ENCODE results near the gene SYPL1.
A peak's percentile ranks its signal among the peaks of the same experiment; 100 is the strongest.

The SYPL1 gene

GRCh38 chr7:106064316-106064715 is 47.8 kb downstream of the SYPL1 start:
- no peak for DNase-seq
- Mint-ChIP-seq H3K27ac (no peak overlapping the region), H3K27me3 (no peaks in the 10 kb centered on the region), H3K36me3 (ENCODE audit: insufficient read depth) (peaks cover 2% of the 10 kb centered on the region), H3K4me3 (no peak overlapping the region), H3K4me1 (ENCODE audit: low read depth in 2 of 2) (peaks cover 6 to 9% of the 10 kb centered on the region in 2 donors), H3K9me3 (no peaks in the 10 kb centered on the region)
- no peak for ATAC-seq (replicated peaks)

GRCh38 chr7:106063692-106064091 is 48.4 kb downstream of the SYPL1 start:
- ATAC-seq (replicated peaks) (no peak), DNase-seq (no peak)
- Mint-ChIP-seq H3K4me1 (ENCODE audit: low read depth in 2 of 2) (peaks cover 4 to 11% of the 10 kb centered on the region in 2 donors), H3K9me3 (no peaks in the 10 kb centered on the region), H3K4me3 (no peak overlapping the region), H3K36me3 (ENCODE audit: insufficient read depth) (no peaks in the 10 kb centered on the region), H3K27me3 (no peaks in the 10 kb centered on the region), H3K27ac (no peak overlapping the region)

DNA sequence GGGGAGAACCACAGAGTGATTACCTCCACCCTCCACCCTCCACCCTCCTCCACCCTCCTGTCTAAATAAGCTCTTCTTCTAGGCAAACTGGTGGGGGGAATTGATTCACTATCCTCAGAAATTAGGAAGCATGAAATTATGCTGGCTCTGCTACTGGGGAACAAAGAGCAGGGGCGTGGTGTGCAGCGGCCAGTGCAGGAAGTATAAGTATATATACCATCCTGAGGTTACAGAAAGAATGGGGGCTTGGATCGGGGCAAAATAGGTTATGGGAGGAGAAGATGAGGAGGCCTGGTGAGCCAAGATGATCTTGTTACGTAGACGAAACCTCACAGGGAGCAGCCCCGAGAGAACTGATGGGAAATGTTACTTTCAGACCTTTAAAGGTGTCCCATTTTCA is 49.1 kb downstream of the SYPL1 start:
- Mint-ChIP-seq H3K36me3 (ENCODE audit: insufficient read depth) (no peaks in the 10 kb centered on the region), H3K4me3 (no peak overlapping the region), H3K27me3 (no peaks in the 10 kb centered on the region), H3K4me1 (ENCODE audit: low read depth in 2 of 2) (peaks cover 4 to 11% of the 10 kb centered on the region in 2 donors), H3K27ac (no peak overlapping the region), H3K9me3 (no peaks in the 10 kb centered on the region)
- no peak for ATAC-seq (replicated peaks)
- no peak for DNase-seq

GRCh38 chr7:106062521-106062931 is 49.6 kb downstream of the SYPL1 start:
- Mint-ChIP-seq H3K4me3 (peak overlapping the region in 1 of 2 donors; percentile 55), H3K36me3 (ENCODE audit: insufficient read depth) (no peaks in the 10 kb centered on the region), H3K4me1 (ENCODE audit: low read depth in 2 of 2) (peaks cover 9 to 14% of the 10 kb centered on the region in 2 donors), H3K27me3 (no peaks in the 10 kb centered on the region), H3K27ac (no peak overlapping the region), H3K9me3 (no peaks in the 10 kb centered on the region)
- DNase-seq, result no peak
- ATAC-seq (replicated peaks), result no peak

- Mint-ChIP-seq H3K4me3 (peak overlapping the region in 1 of 2 donors; percentile 55), H3K9me3 (no peaks in the 10 kb centered on the region), H3K27ac (no peak overlapping the region), H3K36me3 (ENCODE audit: insufficient read depth) (no peaks in the 10 kb centered on the region), H3K4me1 (ENCODE audit: low read depth in 2 of 2) (peaks cover 10 to 14% of the 10 kb centered on the region in 2 donors), H3K27me3 (no peaks in the 10 kb centered on the region)
- DNase-seq (no peak), ATAC-seq (replicated peaks) (no peak)
Measured at GRCh38 chr7:106062006-106062405, 50.1 kb downstream of the SYPL1 start.

DNA sequence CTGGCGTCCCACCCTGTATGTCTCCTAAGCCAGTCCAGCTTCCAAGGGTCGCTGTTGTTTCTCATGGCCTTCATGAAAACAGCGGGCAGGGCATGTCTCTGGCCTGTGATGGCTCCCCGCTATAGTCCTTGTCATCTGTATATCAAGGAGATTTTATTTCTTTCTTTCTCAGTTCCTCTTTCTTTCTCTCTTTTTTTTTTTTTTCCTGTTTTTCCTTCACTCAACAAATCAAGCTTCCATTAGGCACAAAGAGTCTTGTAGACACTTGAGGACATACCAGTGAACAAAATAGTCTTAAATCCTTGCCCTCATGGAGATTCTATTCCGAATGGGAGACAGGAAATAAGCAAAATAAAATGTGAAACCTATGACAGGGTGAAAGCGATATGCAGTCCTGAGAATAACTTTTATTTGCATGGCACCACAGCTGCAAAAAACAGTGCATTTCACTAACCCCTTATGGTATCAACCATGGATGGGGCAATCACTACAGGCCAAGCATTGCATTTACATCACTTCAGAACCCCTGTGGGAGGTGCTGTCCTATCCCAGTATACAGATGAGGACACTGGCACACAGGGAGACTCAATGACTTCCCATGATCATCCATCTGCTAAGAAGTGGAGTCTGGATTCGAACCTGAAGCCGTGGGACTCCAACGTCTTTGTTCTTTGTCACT is 50.7 kb downstream of the SYPL1 start:
- H3K36me3 Mint-ChIP-seq (ENCODE audit: insufficient read depth), result no peaks in the 10 kb centered on the region
- H3K27ac Mint-ChIP-seq, result no peak overlapping the region
- ATAC-seq (replicated peaks), result no peak
- DNase-seq, result no peak
- peaks cover 10 to 16% of the 10 kb centered on the region in 2 donors for H3K4me1 Mint-ChIP-seq (ENCODE audit: low read depth in 2 of 2)
- no peaks in the 10 kb centered on the region for H3K9me3 Mint-ChIP-seq
- H3K4me3 Mint-ChIP-seq, result no peak overlapping the region
- H3K27me3 Mint-ChIP-seq, result no peaks in the 10 kb centered on the region

GRCh38 chr7:106060394-106060920 is 51.7 kb downstream of the SYPL1 start:
- H3K4me1 Mint-ChIP-seq (ENCODE audit: low read depth in 2 of 2), result peaks cover 10 to 16% of the 10 kb centered on the region in 2 donors
- no peaks in the 10 kb centered on the region for H3K9me3 Mint-ChIP-seq
- no peak overlapping the region for H3K4me3 Mint-ChIP-seq
- DNase-seq (no peak), ATAC-seq (replicated peaks) (no peak)
- no peak overlapping the region for H3K27ac Mint-ChIP-seq
- no peaks in the 10 kb centered on the region for H3K27me3 Mint-ChIP-seq
- no peaks in the 10 kb centered on the region for H3K36me3 Mint-ChIP-seq (ENCODE audit: insufficient read depth)

DNA sequence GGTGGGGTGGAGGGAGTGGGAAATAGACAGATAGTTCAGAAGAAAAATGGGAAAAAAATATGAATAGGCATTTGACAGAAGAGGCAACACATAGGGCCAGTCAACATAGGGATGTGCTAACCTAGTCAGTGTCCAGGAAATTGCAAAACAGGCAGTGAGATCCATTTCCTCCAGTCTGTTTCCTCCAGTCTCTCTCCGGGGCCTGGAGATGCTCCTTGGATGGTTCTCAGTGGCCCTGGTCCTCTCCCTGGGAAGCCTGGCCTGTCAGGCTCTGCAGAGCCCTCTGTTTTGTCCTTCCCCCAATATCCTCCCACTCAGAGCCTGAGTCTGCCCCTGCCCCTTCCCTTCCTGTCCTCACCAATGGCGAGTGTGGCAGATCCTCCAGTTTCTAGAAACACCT is 52.6 kb downstream of the SYPL1 start:
- ATAC-seq (replicated peaks), result no peak
- Mint-ChIP-seq H3K27me3 (no peaks in the 10 kb centered on the region), H3K9me3 (no peaks in the 10 kb centered on the region), H3K4me3 (no peak overlapping the region), H3K27ac (no peak overlapping the region), H3K4me1 (ENCODE audit: low read depth in 2 of 2) (peaks cover 10 to 16% of the 10 kb centered on the region in 2 donors), H3K36me3 (ENCODE audit: insufficient read depth) (no peaks in the 10 kb centered on the region)
- no peak for DNase-seq

- no peaks in the 10 kb centered on the region for H3K27me3 Mint-ChIP-seq
Measured at GRCh38 chr7:106058928-106059324, 53.2 kb downstream of the SYPL1 start.

GRCh38 chr7:106057962-106058927 is 53.9 kb downstream of the SYPL1 start:
- no peaks in the 10 kb centered on the region for H3K36me3 Mint-ChIP-seq (ENCODE audit: insufficient read depth)
- no peak overlapping the region for H3K27ac Mint-ChIP-seq
- H3K9me3 Mint-ChIP-seq, result no peaks in the 10 kb centered on the region
- no peaks in the 10 kb centered on the region for H3K27me3 Mint-ChIP-seq
- DNase-seq (no peak), ATAC-seq (replicated peaks) (peak; percentile 46)
- H3K4me3 Mint-ChIP-seq, result peak overlapping the region in 1 of 2 donors; percentile 60
- peaks cover 10 to 15% of the 10 kb centered on the region in 2 donors for H3K4me1 Mint-ChIP-seq (ENCODE audit: low read depth in 2 of 2)

More at GRCh38 chr7:106058928-106059324, 53.2 kb downstream of the SYPL1 start:
- H3K27ac Mint-ChIP-seq, result no peak overlapping the region
- ATAC-seq (replicated peaks) (no peak), DNase-seq (no peak)
- no peaks in the 10 kb centered on the region for H3K9me3 Mint-ChIP-seq
- H3K36me3 Mint-ChIP-seq (ENCODE audit: insufficient read depth), result no peaks in the 10 kb centered on the region
- peaks cover 10 to 15% of the 10 kb centered on the region in 2 donors for H3K4me1 Mint-ChIP-seq (ENCODE audit: low read depth in 2 of 2)
- H3K4me3 Mint-ChIP-seq, result no peak overlapping the region

GRCh38 chr7:106057204-106057961 is 54.7 kb downstream of the SYPL1 start:
- Mint-ChIP-seq H3K4me3 (peak overlapping the region in 1 of 2 donors; percentile 60), H3K36me3 (ENCODE audit: insufficient read depth) (no peaks in the 10 kb centered on the region), H3K4me1 (ENCODE audit: low read depth in 2 of 2) (peaks cover 10 to 13% of the 10 kb centered on the region in 2 donors), H3K27ac (no peak overlapping the region), H3K27me3 (no peaks in the 10 kb centered on the region), H3K9me3 (no peaks in the 10 kb centered on the region)
- DNase-seq, result no peak
- ATAC-seq (replicated peaks), result no peak

- peaks cover 6 to 7% of the 10 kb centered on the region in 2 donors for H3K4me1 Mint-ChIP-seq (ENCODE audit: low read depth in 2 of 2)
- no peak overlapping the region for H3K4me3 Mint-ChIP-seq
- no peaks in the 10 kb centered on the region for H3K9me3 Mint-ChIP-seq
- H3K27ac Mint-ChIP-seq, result no peak overlapping the region
- H3K27me3 Mint-ChIP-seq, result no peaks in the 10 kb centered on the region
- peak; percentile 97 for ATAC-seq (replicated peaks)
- peak; percentile 57 to 68 (median 67) for DNase-seq
- H3K36me3 Mint-ChIP-seq (ENCODE audit: insufficient read depth), result no peaks in the 10 kb centered on the region
Measured at GRCh38 chr7:106056513-106057203, 55.5 kb downstream of the SYPL1 start.
